ENCODE measurements around the gene HBS1L. TPM values are rescaled to one million over a fixed set of nuclear protein-coding genes. Genes with fewer than 3 reads are reported as not detected.
A peak's percentile ranks its signal among the peaks of the same experiment; 100 is the strongest.

HBS1L gene
- total RNA-seq, 1 donor from 2014 or later, result 42.5 TPM

DNA sequence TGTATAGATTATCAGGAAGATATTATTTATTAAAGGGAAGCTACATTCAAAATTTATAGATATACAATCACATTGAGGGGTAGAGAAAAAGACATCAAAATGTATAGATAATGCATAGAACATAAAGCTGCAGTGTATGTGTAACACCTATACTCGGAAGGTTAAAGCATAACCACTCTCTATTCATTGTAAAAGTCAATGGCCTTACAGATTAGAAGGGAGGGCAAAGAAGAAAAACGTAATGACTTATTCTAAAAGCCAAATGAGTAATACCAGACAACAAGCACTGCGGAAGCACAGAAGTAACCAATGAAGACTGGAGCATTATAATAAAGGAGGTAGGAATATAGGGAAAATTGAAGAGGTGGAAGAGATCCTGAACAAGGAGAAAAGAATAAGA lies 11.3 kb downstream of the HBS1L start:
- no peak for DNase-seq (ENCODE audit: low spot score)
- ATAC-seq, result no peak

DNA sequence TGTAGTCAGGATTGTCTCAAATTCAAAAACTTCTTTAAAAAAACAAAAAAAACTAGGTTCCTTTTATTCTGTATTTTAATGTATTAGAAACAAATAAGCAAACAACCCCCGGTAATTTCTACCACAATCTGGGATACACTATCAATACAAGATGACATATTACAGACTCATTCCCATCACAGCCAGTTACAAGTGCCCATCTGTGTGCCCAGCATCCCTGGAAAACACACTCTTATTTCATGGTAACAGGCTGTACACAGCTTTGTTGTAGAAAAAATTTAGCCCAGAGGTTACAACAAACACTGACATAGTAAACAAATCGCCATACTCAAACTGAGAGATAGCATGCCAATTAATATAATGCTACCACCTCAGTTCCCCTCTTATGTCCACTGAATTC lies 16.3 kb downstream of the HBS1L start:
- ATAC-seq (no peak), DNase-seq (ENCODE audit: low spot score) (no peak)

DNA sequence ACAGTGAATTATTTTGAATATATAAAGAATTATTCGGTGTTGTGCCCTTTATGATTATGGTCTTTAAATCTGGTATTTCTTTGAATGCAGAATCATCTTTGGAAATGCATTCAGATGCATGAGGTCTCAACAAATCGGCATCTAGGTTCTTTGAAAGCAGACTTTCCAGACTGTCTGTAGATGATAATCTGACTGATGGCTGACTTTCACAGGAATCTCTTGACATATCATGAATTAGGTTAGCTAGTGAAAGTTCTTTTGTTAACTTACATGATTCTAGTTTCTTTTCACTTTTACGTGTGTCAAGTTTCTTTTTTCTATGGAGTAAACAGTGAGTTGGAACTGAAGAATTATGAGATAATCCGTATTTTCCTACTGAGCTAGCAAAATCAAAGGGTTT lies 17.1 kb downstream of the HBS1L start:
- DNase-seq (ENCODE audit: low spot score) (no peak), ATAC-seq (peak; percentile 27)

DNA sequence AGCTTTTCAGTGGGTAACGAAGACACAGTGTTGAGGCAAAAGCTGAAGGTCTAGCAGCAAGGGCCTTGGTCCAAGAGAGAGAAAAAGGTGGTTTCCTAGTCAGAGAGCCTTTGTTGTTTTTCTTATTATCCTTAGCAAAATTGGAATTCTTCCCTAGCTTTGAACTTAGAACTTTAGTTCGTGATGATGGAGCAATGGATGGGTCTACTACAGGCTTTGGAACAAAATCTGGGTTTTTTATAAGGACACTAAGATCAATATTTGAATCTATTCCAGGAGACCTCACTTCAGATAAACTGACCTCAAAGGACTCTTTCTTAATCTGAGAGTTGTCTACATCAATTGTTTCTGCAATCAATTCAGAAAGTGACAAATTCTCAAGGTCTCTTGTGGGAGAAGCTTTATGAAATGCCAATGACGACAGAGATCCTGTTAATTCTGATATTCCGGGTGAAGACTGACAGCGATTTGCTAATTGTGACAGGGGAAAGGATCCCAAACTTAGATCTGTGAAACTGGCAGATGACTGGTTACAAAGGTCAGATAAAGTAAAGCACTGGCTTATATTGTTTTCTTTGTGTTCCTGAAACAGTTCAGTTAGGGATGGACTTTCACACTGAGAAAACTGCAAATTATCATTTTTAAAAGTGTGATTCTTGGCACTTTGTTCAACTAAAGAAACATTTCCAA lies 17.7 kb downstream of the HBS1L start:
- ATAC-seq, result peak; percentile 87
- DNase-seq (ENCODE audit: low spot score), result no peak

DNA sequence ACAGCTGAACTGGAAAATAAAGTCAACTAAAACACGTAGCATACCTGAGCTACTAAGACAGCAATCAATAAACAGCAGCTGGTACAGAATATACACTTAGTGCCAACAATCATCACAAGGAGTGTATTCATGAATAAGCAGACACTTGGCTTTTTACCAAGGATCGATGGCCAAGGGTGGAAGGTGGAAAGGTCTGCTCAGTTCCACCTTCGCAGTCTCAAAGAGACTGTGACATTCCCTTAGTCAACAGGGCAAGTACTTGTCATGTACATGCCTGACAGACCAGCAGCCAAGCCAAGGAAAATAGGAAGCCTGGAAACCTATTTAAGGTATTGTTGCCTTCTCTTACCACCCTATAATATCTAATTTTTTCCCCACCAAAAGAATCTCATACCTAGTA lies 21.4 kb downstream of the HBS1L start:
- ATAC-seq, result peak; percentile 41
- DNase-seq (ENCODE audit: low spot score), result no peak

DNA sequence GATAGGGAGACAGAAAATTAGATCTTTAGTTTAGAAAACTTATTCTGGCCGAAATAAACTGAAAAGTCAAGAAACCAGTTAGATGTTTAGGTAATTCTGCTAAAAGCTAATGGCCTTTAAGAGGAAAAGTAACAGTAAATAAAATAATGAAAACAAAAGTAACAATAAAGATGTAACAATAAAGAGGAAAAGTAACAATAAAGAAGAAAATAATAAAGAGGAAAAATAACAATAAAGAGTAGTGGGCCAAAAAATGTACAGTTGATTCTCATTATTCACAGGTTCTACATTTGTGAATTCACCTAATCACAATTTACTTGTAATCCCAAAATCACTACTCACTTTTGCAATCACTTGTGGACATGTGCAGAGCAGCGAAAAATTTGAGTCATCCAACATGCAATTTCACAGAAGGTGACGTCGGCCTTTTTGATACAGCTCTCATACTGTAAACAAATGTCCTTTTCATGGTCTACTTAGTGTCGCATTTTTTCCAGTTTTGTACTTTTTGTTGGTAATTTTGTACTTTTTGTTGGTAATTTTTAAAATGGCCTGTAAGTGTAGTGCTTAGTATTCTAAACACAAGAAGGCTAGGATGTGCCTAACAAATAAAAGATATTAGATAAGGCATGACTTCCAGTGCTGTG lies 24.0 kb downstream of the HBS1L start:
- ATAC-seq (no peak), DNase-seq (ENCODE audit: low spot score) (no peak)

DNA sequence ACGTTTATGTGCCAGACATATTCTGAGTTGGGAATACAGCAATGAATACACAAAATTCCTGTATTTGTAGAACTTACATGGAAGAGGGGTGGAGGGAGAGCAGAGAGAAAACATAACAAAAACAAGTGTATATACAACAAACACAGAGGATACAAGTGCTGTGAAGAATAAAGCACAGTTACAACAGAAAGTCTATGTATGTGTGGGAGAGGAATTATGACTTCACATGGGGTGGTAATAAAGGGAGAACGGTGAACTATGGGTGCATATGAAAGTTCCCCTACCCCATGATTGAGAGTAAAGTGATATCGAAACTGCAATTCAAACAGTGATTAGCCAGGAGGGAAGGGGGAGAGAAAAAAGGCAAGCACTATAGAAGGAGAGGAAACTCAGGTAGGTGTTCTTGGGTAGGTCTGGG lies 24.6 kb downstream of the HBS1L start:
- DNase-seq (ENCODE audit: low spot score) (no peak), ATAC-seq (no peak)

DNA sequence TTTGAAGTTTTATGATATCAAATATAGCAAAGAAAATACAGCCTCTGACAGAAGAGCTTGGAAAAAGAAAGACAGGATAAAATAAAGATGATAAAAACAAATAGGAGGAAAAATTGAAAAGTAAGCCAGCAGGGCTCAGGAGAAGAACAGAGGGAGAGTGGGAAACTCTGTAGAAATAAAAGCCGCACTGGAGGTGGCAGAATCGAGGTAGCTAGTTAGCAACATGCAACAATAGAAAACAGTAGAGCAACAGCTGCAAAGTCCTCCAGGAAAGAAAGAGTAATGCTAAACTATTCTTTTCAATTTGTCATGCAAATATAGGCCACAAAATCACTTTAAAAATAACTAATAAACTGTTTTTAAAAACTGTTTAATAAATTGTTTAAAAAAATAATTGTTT lies 28.8 kb downstream of the HBS1L start:
- DNase-seq (ENCODE audit: low spot score) (no peak), ATAC-seq (no peak)

DNA sequence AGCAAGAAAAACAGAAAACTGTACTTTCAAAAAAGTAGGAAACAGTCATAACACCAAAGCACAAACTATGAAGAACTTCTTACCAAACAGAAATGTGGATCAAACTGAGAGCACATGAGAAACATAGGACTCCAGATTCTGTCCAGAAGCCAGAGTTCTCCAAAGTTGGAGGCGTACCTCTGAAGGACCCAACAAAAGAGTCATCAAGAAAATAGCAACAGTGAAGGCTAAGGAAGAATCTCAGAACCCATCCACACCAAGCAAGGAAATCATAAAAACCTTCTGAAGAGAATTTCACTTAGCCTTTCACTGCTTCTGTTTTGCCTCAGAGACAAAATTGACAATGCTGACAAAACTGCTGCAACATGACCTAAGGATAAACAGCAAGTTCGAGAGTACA lies 29.4 kb downstream of the HBS1L start:
- ATAC-seq, result no peak
- DNase-seq (ENCODE audit: low spot score), result no peak

DNA sequence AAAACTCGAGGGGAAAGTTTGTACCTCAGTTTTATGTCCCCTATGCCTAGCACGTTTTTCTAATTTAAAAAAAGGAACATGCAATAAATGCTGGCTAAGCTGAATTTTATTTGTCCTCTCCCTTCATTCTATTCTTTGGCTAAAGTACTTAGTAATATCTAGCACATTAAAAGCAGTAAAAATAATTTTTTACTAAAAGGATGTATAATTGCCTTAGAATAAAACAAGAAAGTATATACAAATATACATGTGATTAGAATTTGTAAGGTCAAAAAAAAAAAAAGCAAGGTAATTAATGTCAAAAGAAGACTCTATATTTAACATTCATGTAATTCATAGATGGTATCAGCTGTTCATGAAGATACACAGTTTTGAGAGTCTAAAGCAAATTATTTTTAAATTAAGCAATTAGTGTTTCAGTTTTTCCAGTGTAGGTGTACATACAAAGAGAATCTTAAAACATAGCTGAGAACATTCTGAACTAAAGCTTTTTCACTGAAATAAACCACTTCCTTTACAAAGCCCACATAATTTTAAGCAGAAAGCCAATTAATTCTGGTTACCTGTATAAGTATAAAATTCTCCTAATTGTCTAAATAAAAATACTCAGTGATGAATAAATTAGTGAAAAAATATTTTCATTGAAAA lies 32.4 kb downstream of the HBS1L start:
- no peak for DNase-seq (ENCODE audit: low spot score)
- ATAC-seq, result no peak

DNA sequence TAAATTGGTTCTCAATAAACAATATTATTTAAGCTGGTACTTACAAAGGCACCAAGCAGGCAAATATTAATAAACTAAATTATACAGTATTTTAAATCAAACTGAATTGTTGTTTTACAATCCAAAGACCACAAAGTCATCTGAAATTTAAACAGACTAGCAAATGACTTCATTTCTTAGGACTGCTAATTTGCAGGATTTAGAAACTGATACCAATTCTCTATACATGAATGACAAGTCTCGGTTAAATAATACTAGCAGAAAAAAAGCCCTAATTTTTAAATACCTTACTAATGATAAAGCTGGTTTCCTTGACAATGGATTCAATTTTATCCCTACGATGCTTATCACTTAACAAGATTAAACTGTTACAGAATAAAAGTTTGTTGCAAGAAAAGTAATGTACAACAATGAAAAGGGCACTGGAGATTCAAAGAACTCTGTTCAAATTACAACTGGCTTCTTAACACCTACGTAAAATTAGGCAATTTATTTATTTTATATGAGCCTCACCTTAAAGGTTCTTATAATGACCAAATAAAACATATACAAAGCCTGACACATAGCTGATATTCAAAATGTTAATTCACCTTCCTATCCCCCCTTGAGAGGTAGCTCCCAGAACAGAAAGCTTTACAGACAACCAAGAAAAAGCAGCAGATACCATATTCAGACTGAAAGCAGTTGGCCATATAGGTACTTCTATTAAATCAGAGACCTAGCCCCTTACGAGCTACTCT lies 33.1 kb downstream of the HBS1L start:
- ATAC-seq (no peak), DNase-seq (ENCODE audit: low spot score) (no peak)

DNA sequence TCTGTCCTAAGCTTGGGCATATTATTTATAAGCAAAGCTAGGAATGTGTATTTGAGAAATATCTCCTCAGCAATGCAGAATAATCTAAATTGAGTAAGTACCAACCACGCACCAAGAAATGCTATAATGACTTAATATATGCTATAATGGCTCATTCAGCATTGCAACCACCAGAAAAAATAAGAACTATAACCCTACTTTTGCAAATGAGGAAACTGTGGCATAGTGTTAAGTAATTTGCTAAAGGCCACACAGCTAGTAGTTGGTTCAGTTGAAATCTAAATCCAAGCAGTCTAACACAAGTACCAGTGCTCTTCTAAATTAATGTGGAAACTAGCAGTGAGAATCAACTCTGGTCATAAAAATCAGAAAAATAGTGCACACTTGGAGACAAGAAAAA lies 35.7 kb downstream of the HBS1L start:
- ATAC-seq, result no peak
- no peak for DNase-seq (ENCODE audit: low spot score)

DNA sequence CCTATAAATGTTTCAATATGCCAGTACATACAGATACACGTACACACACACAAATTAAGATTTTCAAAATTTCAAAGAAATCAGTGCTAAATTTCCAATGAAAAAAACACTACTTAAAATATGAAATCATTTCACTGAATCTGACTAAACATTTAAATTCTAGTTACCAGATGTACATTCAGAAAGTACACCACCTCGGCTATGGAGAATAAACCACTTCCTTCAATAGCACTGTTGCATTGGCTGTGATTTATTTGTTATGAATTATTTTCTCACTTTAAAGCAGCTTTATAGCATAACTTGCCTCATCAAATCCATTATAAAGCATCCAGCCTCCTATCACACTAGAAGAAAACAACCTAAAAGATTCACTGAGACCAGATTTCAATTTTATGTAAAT lies 36.6 kb downstream of the HBS1L start:
- ATAC-seq, result no peak

DNA sequence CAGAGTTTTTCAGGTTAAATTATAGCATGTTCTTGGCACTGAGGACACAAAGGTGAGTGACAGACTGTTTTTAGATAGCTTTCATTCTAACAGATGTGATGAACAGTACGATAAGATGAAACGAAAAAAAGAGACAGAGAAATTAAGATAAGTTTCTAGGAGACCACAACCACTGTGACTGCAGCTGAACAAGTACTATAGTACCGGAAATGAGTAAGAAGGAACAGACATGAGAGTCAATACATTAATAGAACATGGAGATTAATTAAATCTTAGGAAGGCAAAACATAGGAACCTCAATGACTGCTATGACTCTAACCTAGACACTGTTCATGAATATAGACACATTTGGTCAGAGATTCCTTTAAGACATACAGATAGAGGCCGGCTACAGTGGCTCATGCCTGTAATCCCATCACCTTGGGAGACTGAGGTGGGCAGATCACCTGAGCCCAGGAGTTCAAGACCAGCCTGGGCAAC lies 40.2 kb downstream of the HBS1L start:
- no peak for ATAC-seq

More for the DNA sequence above, 36.6 kb downstream of the HBS1L start:
- no peak for DNase-seq (ENCODE audit: low spot score)

DNA sequence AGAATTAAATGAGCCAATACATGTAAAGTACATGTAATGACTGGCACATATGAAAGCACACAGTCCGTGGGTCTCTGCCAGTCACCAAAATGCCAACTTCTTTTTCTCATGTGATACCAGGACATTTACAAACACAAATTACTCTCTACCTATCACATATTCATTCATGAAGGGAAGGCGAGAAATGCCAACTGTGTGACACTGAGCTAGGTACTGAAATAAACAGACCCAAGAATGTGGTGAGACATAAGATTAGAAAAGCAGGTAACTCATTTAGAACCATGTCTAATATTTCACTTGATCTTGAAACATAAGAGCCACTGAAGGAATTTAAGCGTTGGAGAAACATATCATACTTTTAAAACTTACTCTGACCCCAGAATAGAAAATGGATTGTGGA lies 41.4 kb downstream of the HBS1L start:
- ATAC-seq (no peak), DNase-seq (ENCODE audit: low spot score) (no peak)

More for the DNA sequence above, 40.2 kb downstream of the HBS1L start:
- DNase-seq (ENCODE audit: low spot score), result no peak

DNA sequence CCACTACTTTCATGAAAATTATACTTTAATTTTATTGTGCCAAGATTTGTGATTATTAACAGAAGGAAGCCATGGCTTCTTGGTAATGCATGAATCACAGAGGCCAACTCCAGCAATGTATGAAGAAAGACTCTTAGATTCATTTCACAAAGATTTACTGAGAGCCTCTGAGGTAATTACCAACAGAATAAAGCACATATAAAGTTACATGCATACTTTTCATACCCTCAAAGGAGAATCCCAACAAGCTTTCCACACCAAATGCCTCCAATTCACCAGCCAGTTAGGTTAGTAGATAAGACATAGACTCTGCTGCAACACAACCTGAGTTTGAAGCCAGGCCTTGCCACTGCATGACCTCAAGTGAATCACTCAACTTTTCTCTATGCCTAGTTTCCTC lies 41.9 kb downstream of the HBS1L start:
- ATAC-seq (no peak), DNase-seq (ENCODE audit: low spot score) (no peak)

DNA sequence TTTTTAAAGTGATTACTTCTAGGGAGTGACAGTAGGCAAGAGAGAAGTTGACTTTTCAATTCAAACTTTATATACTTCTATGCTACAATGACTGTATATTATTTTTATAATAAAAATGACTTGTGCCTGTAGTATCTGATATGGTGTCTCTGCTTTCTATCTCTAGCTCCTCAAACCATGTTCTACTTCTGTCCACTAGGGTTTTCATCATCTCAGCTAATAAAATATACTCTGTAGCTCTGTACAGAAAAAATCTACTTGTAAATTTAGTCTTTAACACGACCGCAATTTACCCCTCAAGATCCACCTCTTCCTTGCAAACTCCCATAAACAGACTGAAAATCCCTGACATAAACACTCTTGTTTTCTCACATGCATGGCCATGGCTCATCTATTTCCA lies 42.3 kb downstream of the HBS1L start:
- no peak for ATAC-seq
- no peak for DNase-seq (ENCODE audit: low spot score)

DNA sequence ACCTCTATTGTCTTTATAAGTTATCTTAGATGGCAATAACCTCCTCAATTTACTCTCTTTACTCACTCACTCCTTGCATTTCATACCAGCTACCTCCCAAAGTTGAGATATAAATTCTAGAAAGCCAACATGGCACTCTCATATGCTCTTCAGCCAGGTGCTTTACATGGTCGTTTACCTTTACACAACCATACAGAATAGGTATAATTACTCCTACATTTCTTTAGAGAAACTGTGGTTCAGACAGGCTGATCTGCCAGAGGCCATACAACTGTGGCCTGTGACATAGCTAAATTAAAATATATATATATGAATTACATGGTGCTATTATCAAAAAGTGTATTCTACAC lies 45.7 kb downstream of the HBS1L start:
- DNase-seq (ENCODE audit: low spot score) (no peak), ATAC-seq (no peak)

DNA sequence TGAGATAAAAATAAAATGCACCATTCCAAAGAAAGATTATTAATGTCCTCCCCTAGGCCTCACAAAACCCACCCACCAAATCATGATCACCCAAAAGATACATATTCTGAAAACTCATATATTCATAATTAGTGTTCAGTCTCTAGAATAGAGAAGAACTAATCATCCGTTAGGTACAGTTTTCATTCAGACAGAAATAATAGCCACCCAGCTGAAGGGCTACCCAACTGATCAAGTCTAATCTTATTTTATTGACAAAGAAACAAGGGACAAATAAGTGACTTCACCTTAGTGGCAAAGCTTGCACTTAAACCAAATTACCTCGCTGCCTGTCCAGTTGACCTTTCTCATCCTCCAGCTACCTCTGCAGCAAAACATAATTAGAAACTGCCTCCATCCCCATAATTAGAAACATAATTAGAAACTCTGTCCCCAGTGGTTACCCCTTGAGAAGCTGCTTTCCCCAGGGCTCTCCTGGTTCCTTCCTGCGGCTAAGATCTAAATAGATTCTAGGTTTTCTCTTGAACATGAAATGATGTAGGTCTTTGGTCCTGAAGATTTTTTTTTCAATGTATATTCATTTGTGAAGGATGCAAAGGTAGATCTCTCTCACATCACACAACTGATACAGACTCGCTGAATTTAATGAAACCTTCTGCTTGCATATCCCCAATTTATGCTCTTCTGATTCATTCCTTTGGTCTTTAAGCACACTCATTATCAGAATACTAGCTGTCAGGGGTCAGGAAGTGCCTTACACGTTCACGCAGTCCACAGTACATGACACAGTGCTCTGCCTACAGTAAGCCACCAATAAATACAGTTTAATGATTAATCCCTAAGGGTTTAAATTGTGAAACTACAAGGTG lies 46.3 kb downstream of the HBS1L start:
- DNase-seq (ENCODE audit: low spot score) (no peak), ATAC-seq (peak; percentile 87)

DNA sequence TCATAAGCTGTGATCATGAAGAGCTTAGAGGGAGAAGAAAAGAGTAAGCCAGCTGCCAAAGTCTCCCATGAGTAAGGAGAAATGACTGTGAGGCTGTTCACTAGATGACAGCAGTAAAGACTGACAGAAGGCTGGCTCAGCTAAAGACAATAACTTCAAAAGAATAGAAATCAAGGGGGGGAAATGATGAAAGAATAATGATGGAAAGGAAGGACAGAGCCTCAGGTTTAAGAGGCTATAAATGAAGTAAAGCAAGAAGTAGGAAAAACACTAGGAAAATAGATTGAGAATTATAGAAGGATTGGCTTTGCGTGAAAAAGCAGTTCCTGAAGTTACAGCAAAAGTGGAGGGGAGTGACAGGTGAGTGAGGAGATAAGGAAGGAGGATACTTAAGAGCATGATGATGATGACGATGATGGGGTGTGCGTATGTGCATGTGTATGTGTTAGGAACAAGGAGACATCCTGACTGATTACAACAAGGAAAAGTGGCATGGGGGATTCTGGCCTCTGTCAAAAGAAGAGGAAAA lies 48.2 kb downstream of the HBS1L start:
- ATAC-seq, result no peak
- no peak for DNase-seq (ENCODE audit: low spot score)
